PC-3 (cell line): ENCODE results near the gene RAET1E.

ENCODE experiments used
- CTCF ChIP-seq: fragments of 300-600 bp; sonication (generic); conservative IDR thresholded peaks from 2 replicates; pipeline ENCODE4 v1.5.1; 2017; ENCODE audit warnings: antibody characterized with exemption, low read depth, mild to moderate bottlenecking, low read length
- EZH2 ChIP-seq: fragments of 300-600 bp; sonication (generic); IDR thresholded peaks from one replicate; pipeline ENCODE4 v1.6.1; 2017; ENCODE audit warnings: antibody characterized with exemption, mild to moderate bottlenecking, low read length; ENCODE audit not compliant: unreplicated experiment
- EZH2phosphoT487 ChIP-seq: fragments of 300-600 bp; sonication (generic); IDR thresholded peaks from 2 replicates; pipeline ENCODE4 v1.6.1; 2018; ENCODE audit warnings: mild to moderate bottlenecking, antibody characterized with exemption, low read length, borderline replicate concordance

DNA sequence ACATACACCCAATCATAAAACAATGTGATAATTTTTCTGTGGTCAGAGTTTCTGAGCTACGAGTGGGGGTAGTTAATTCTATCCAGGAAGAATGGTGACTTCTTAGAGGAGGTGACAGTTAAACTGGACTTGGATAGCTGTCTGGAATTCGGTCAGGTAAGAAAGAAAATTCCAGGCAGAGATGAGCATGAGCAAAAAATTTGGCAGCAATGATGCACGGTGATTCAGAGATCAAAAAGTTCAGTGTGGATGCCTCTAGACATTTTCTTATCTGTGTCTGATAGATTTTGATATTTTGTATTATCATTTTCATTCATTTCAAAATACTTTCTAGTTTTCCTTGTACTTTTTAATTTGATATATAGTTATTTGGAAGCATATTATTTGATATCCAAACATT lies 12.0 kb downstream of the RAET1E start:
- TF ChIP-seq CTCF: no peak
- no peak for TF ChIP-seq EZH2
- no peak for TF ChIP-seq EZH2phosphoT487
